Right lobe of liver (tissue), 4 donors: Measurements from ENCODE around the gene ZNF512B.

Experiments used
- CTCF ChIP-seq, 4 donors: fragments of 200-600 bp in 3 of 4; fragments of 450-650 bp in 1 of 4; IDR thresholded peaks; one replicate each; pipeline versions ENCODE4 v1.5.1 to v1.8.0; 2016 to 2022; ENCODE audit warnings: antibody characterized with exemption in 4 of 4, mild to moderate bottlenecking in 2 of 4
- POLR2A ChIP-seq: fragments of 450-650 bp; IDR thresholded peaks from one replicate; pipeline ENCODE4 v1.6.1; 2017; ENCODE audit warnings: antibody characterized with exemption, mild to moderate bottlenecking
- donor health status: DM: no; HTN: no; CAD: no.
- donor health status: DM: no; HTN: no; CAD: no.
- donor health status: DM: no; HTN: yes; CAD: no.

DNA sequence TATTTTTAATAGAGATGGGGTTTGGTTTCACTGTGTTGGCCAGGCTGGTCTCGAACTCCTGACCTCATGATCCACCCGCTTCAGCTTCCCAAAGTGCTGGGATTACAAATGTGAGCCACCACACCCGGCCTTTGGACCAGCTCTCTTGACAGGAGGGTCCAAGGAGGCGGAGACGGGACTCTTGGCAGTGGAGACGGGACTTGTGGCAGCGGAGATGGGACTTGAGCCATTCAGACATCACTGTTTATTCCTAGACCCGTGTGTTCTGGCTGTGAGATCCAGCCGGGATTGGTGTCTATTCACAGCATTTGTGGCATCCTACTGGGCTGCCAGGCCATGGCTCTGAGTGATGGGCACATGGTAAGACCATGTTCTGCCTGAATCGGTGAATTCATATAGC is 36.8 kb upstream of the ZNF512B start:
- TF ChIP-seq CTCF (IDR thresholded peaks at IDR 0.05) (no peak), POLR2A (no peak)
